Activated CD4-positive, alpha-beta memory T cell treated with anti-CD3 and anti-CD28 coated beads for 36 hours (primary cell): Measurements from ENCODE around the gene CAPZA2. TPM values are rescaled to one million over a fixed set of nuclear protein-coding genes. Genes with fewer than 3 reads are reported as not detected.
"Not testable (repeated sequence)": the region's sequence is repeated elsewhere in the genome, so short reads cannot be mapped to it uniquely, and the experiment has no call there.

Experiments
- CTCF ChIA-PET: fragments of 350-600 bp; sonication (Branson Sonifier 250); formaldehyde crosslinking; loops from one replicate; lab custom pipeline; 2021; ENCODE audit warnings: antibody characterized with exemption, inconsistent platforms; lab: Charles Lee
- POLR2A ChIA-PET: fragments of 350-600 bp; sonication (Branson Sonifier 250); formaldehyde crosslinking; loops from one replicate; lab custom pipeline; 2021; ENCODE audit warnings: antibody characterized with exemption; lab: Charles Lee
- DNase-seq: peaks from one replicate; pipeline ENCODE4 v3.0.0-alpha.2; 2020
- H3K27ac Mint-ChIP-seq: one replicate; pipeline ENCODE4 v1.8.0; 2021; ENCODE audit warnings: mixed read lengths
- H3K27me3 Mint-ChIP-seq: one replicate; pipeline ENCODE4 v1.8.0; 2021; ENCODE audit warnings: mixed read lengths
- H3K36me3 Mint-ChIP-seq: one replicate; pipeline ENCODE4 v1.8.0; 2021; ENCODE audit warnings: mixed read lengths
- H3K4me1 Mint-ChIP-seq: one replicate; pipeline ENCODE4 v1.8.0; 2021; ENCODE audit warnings: low read depth, mixed read lengths
- H3K4me3 Mint-ChIP-seq: one replicate; pipeline ENCODE4 v1.8.0; 2021; ENCODE audit warnings: mild to moderate bottlenecking, mixed read lengths
- H3K9me3 Mint-ChIP-seq: one replicate; pipeline ENCODE4 v1.8.0; 2021; ENCODE audit warnings: mixed read lengths
- intact Hi-C: fragments of 100-400 bp; cut with micrococcal nuclease; formaldehyde crosslinking; loops from one replicate; pipeline ENCODE4 v1.15.1; 2023
- total RNA-seq, 2 experiments: library from RNA; stranded (reverse); gene quantifications; one replicate each; pipeline ENCODE4 v1.2.3, GENCODE V29; 2021

The CAPZA2 gene
- total RNA-seq, 2 experiments from 2014 or later: 163 to 176 TPM

- CTCF ChIA-PET: no interaction called here
- H3K4me1 Mint-ChIP-seq: peaks cover 23% of the 10 kb centered on the region
- no peak for DNase-seq
- H3K27me3 Mint-ChIP-seq: no peaks in the 10 kb centered on the region
- intact Hi-C loops: loop anchor here (5.0 kb wide), 1 partner anchor 1231 kb away; the partner anchor contains the start of gene LSM8
- no peaks in the 10 kb centered on the region for H3K36me3 Mint-ChIP-seq
- H3K27ac Mint-ChIP-seq: no peak overlapping the region
- H3K9me3 Mint-ChIP-seq: no peaks in the 10 kb centered on the region
- POLR2A ChIA-PET: no interaction called here
- H3K4me3 Mint-ChIP-seq: no peak overlapping the region
These were observed 89.2 kb downstream of the CAPZA2 start for GRCh38 chr7:116951366-116952292.

- Mint-ChIP-seq H3K9me3 (no peaks in the 10 kb centered on the region), H3K27me3 (no peaks in the 10 kb centered on the region), H3K4me3 (peak overlapping the region; percentile 69), H3K27ac (peak overlapping the region; percentile 64), H3K4me1 (peaks cover 24% of the 10 kb centered on the region), H3K36me3 (no peaks in the 10 kb centered on the region)
- ChIA-PET CTCF (interaction anchor here (0.6 to 2.2 kb wide), 7 partner anchors 20 to 173 kb away, joined by 3 to 9 read pairs (median 4); no protein-coding TSS in a partner anchor), POLR2A (no interaction called here)
- intact Hi-C loops: loop anchor here (5.0 kb wide), 1 partner anchor 1229 kb away; the partner anchor contains the start of gene LSM8
- DNase-seq: no peak
These were observed 90.4 kb downstream of the CAPZA2 start for GRCh38 chr7:116952635-116953371.

- Mint-ChIP-seq H3K27ac (peak within 1 kb of the TSS; percentile 87), H3K36me3 (no peaks in the 10 kb centered on the region), H3K4me3 (peak within 1 kb of the TSS; percentile 92), H3K4me1 (peaks cover 24% of the 10 kb centered on the region), H3K27me3 (no peaks in the 10 kb centered on the region), H3K9me3 (no peaks in the 10 kb centered on the region)
- CTCF ChIA-PET: interaction anchor here (0.6 to 2.2 kb wide), 8 partner anchors 21 to 172 kb away, joined by 3 to 9 read pairs (median 4); no protein-coding TSS in a partner anchor
- intact Hi-C loops: loop anchor here (5.0 kb wide), 1 partner anchor 1229 kb away; the partner anchor contains the start of gene LSM8
- peak; percentile 75 for DNase-seq
- POLR2A ChIA-PET: no interaction called here
These were observed 91.1 kb downstream of the CAPZA2 start, which contains the start of gene ST7 for GRCh38 chr7:116953372-116953905. ST7 (plus strand) TSS chr7:116953501; CDS start chr7:116953541, 40 bp downstream.

GRCh38 chr7:116953906-116954838, 91.8 kb downstream of the CAPZA2 start:
- H3K27ac Mint-ChIP-seq: peak overlapping the region; percentile 87
- no peaks in the 10 kb centered on the region for H3K36me3 Mint-ChIP-seq
- peaks cover 24% of the 10 kb centered on the region for H3K4me1 Mint-ChIP-seq
- no peaks in the 10 kb centered on the region for H3K27me3 Mint-ChIP-seq
- peak; percentile 31 for DNase-seq
- intact Hi-C loops: loop anchor here (1.0 to 5.0 kb wide), 2 partner anchors 24 to 1228 kb away; partner anchors contain the start of gene LSM8
- CTCF ChIA-PET: interaction anchor here (0.9 to 2.2 kb wide), 7 partner anchors 25 to 171 kb away, joined by 3 to 9 read pairs (median 4); no protein-coding TSS in a partner anchor
- no peaks in the 10 kb centered on the region for H3K9me3 Mint-ChIP-seq
- POLR2A ChIA-PET: interaction anchor here (0.9 to 1.0 kb wide), 2 partner anchors 53 to 157 kb away, joined by 3 to 6 read pairs; no protein-coding TSS in a partner anchor
- peak overlapping the region; percentile 92 for H3K4me3 Mint-ChIP-seq

- H3K36me3 Mint-ChIP-seq: no peaks in the 10 kb centered on the region
- no peaks in the 10 kb centered on the region for H3K27me3 Mint-ChIP-seq
- intact Hi-C loops: loop anchor here (1.0 kb wide), 2 partner anchors 55 to 155 kb away; no protein-coding TSS in a partner anchor
- H3K9me3 Mint-ChIP-seq: no peaks in the 10 kb centered on the region
- CTCF ChIA-PET: no interaction called here
- no peak overlapping the region for H3K27ac Mint-ChIP-seq
- POLR2A ChIA-PET: no interaction called here
- H3K4me1 Mint-ChIP-seq: peaks cover 24% of the 10 kb centered on the region
- peak overlapping the region; percentile 92 for H3K4me3 Mint-ChIP-seq
- no peak for DNase-seq
These were observed 93.0 kb downstream of the CAPZA2 start for GRCh38 chr7:116955340-116955739.

- peak; percentile 27 for DNase-seq
- ChIA-PET CTCF (interaction anchor here (1.2 to 1.3 kb wide), 2 partner anchors 16 to 171 kb away, joined by 6 to 11 read pairs; no protein-coding TSS in a partner anchor), POLR2A (no interaction called here)
These were observed 93.6 kb downstream of the CAPZA2 start for GRCh38 chr7:116955801-116956476.

GRCh38 chr7:116956477-116956804, 94.1 kb downstream of the CAPZA2 start:
- CTCF ChIA-PET: interaction anchor here (1.2 to 1.3 kb wide), 2 partner anchors 15 to 171 kb away, joined by 6 to 11 read pairs; no protein-coding TSS in a partner anchor
- H3K36me3 Mint-ChIP-seq: no peaks in the 10 kb centered on the region
- no peaks in the 10 kb centered on the region for H3K9me3 Mint-ChIP-seq
- H3K27ac Mint-ChIP-seq: no peak overlapping the region
- intact Hi-C loops: loop anchor here (1.0 kb wide), 1 partner anchor 94 kb away; the partner anchor contains the start of gene CAPZA2
- DNase-seq: no peak
- POLR2A ChIA-PET: no interaction called here
- H3K4me1 Mint-ChIP-seq: peaks cover 24% of the 10 kb centered on the region
- H3K27me3 Mint-ChIP-seq: no peaks in the 10 kb centered on the region
- H3K4me3 Mint-ChIP-seq: no peak overlapping the region

More at GRCh38 chr7:116955801-116956476, 93.6 kb downstream of the CAPZA2 start:
- no peak overlapping the region for H3K4me3 Mint-ChIP-seq
- peaks cover 24% of the 10 kb centered on the region for H3K4me1 Mint-ChIP-seq
- H3K36me3 Mint-ChIP-seq: no peaks in the 10 kb centered on the region
- intact Hi-C loops: loop anchor here (1.0 kb wide), 3 partner anchors 54 to 154 kb away; partner anchors contain the start of gene CAPZA2
- no peaks in the 10 kb centered on the region for H3K27me3 Mint-ChIP-seq
- H3K9me3 Mint-ChIP-seq: no peaks in the 10 kb centered on the region
- no peak overlapping the region for H3K27ac Mint-ChIP-seq

GRCh38 chr7:116957874-116958273, 95.5 kb downstream of the CAPZA2 start:
- no peak for DNase-seq
- no peaks in the 10 kb centered on the region for H3K27me3 Mint-ChIP-seq
- peaks cover 4% of the 10 kb centered on the region for H3K9me3 Mint-ChIP-seq
- H3K4me1 Mint-ChIP-seq: peaks cover 31% of the 10 kb centered on the region
- H3K4me3 Mint-ChIP-seq: no peak overlapping the region
- POLR2A ChIA-PET: no interaction called here
- H3K36me3 Mint-ChIP-seq: no peaks in the 10 kb centered on the region
- no peak overlapping the region for H3K27ac Mint-ChIP-seq
- intact Hi-C loops: no loop called here
- CTCF ChIA-PET: interaction anchor here (0.7 to 1.0 kb wide), 2 partner anchors 26 to 168 kb away, joined by 3 read pairs; no protein-coding TSS in a partner anchor

- H3K27ac Mint-ChIP-seq, CTCF ChIA-PET, H3K27me3 Mint-ChIP-seq, intact Hi-C loops, H3K9me3 Mint-ChIP-seq, H3K4me1 Mint-ChIP-seq, H3K4me3 Mint-ChIP-seq, DNase-seq, H3K36me3 Mint-ChIP-seq: not testable (repeated sequence)
- POLR2A ChIA-PET: interaction anchor here (1.0 kb wide), 1 partner anchor 50 kb away, joined by 3 read pairs; no protein-coding TSS in a partner anchor
These were observed 99.7 kb downstream of the CAPZA2 start for GRCh38 chr7:116961966-116962673.

GRCh38 chr7:116963234-116963633, 100.8 kb downstream of the CAPZA2 start:
- Mint-ChIP-seq H3K4me1 (peaks cover 10% of the 10 kb centered on the region), H3K4me3 (no peak overlapping the region), H3K9me3 (peaks cover 4% of the 10 kb centered on the region), H3K27me3 (no peaks in the 10 kb centered on the region), H3K27ac (no peak overlapping the region), H3K36me3 (no peaks in the 10 kb centered on the region)
- no peak for DNase-seq
- ChIA-PET CTCF (no interaction called here), POLR2A (no interaction called here)
- intact Hi-C loops: no loop called here
